Measurements from ENCODE around the gene PTX4.

PTX4 gene

GRCh38 chr16:1499756-1500464 is 11.2 kb upstream of the PTX4 start:
- no peak for DNase-seq

GRCh38 chr16:1498899-1499676 is 10.3 kb upstream of the PTX4 start:
- DNase-seq, result no peak

- no peak for DNase-seq
Measured at GRCh38 chr16:1497014-1497598, 8.4 kb upstream of the PTX4 start.

- DNase-seq, result no peak
Measured at GRCh38 chr16:1496464-1496863, 7.7 kb upstream of the PTX4 start.

- DNase-seq, result no peak
Measured at GRCh38 chr16:1495889-1496262, 7.1 kb upstream of the PTX4 start.

GRCh38 chr16:1495211-1495888 is 6.6 kb upstream of the PTX4 start:
- no peak for DNase-seq

- no peak for DNase-seq
Measured at GRCh38 chr16:1494711-1495110, 6.0 kb upstream of the PTX4 start.

GRCh38 chr16:1494129-1494640 is 5.4 kb upstream of the PTX4 start:
- no peak for DNase-seq

- no peak for DNase-seq
Measured at GRCh38 chr16:1493746-1494094, 5.0 kb upstream of the PTX4 start.

GRCh38 chr16:1492923-1493745 is 4.4 kb upstream of the PTX4 start, which contains the start of gene TELO2:
TELO2 (plus strand) TSS chr16:1493360; CDS start chr16:1494282, 922 bp downstream.
- DNase-seq, result peak; percentile 65 to 88

- DNase-seq, result no peak
Measured at GRCh38 chr16:1492082-1492922, 3.6 kb upstream of the PTX4 start.

GRCh38 chr16:1491327-1491726 is 2.6 kb upstream of the PTX4 start:
- DNase-seq, result no peak

GRCh38 chr16:1489077-1489476 is 333 bp upstream of the PTX4 start:
- DNase-seq, result no peak

- DNase-seq, result no peak
Measured at GRCh38 chr16:1488054-1488601, 616 bp downstream of the PTX4 start.

- DNase-seq, result no peak
Measured at GRCh38 chr16:1487395-1488053, 1.2 kb downstream of the PTX4 start.

- no peak for DNase-seq
Measured at GRCh38 chr16:1486551-1487390, 2.0 kb downstream of the PTX4 start.

- no peak for DNase-seq
Measured at GRCh38 chr16:1485847-1486496, 2.8 kb downstream of the PTX4 start.

GRCh38 chr16:1481906-1482835 is 6.6 kb downstream of the PTX4 start:
- DNase-seq, result no peak
